SK-N-SH (cell line): ENCODE measurements around the gene DOCK4. TPM values are rescaled to one million over a fixed set of nuclear protein-coding genes. Genes with fewer than 3 reads are reported as not detected.

Source experiments
- CTCF ChIA-PET: fragments of 300-600, 350-600 bp; formaldehyde crosslinking; extraction: SDS; loops from one replicate; lab custom pipeline; 2021; lab: Yijun Ruan, JAX
- POLR2A ChIA-PET: fragments of 350-600 bp; sonication (Branson Sonifier 250); formaldehyde crosslinking; extraction: SDS; loops from one replicate; lab custom pipeline; 2020; ENCODE audit warnings: antibody characterized with exemption, inconsistent platforms; lab: Yijun Ruan, JAX
- DNase-seq: peaks from one replicate; pipeline ENCODE4 v3.0.0; 2012
- H2AFZ ChIP-seq: fragments of 200-600 bp; sonication (generic); 2 replicates; pipeline ENCODE4 v1.8.1; 2016; ENCODE audit warnings: antibody characterized with exemption, mild to moderate bottlenecking, low read depth
- H3F3A ChIP-seq: fragments of 200-600 bp; sonication (generic); replicated peaks from 2 replicates; pipeline ENCODE3; 2016; ENCODE audit warnings: antibody characterized with exemption, mild to moderate bottlenecking; ENCODE audit not compliant: insufficient read depth
- H3K27ac ChIP-seq, 2 experiments: fragments of 200-500 bp in 1 of 2; fragments of 200-600 bp in 1 of 2; sonication (Bioruptor generic) in 1 of 2; sonication (generic), shearing (Covaris generic) in 1 of 2; 2 replicates each; pipeline versions ENCODE4 v1.5.1 to v1.6.1; 2014 to 2016; ENCODE audit warnings: low read depth in 2 of 2, inconsistent platforms in 1 of 2, low read length in 1 of 2, mild to moderate bottlenecking in 1 of 2, mixed read lengths in 1 of 2
- H3K27me3 ChIP-seq: fragments of 200-600 bp; sonication (generic), shearing (Covaris generic); 2 replicates; pipeline ENCODE4 v1.6.1; 2016; ENCODE audit warnings: mixed run types; ENCODE audit not compliant: insufficient read depth
- H3K36me3 ChIP-seq, 2 experiments: fragments of 200-500 bp in 1 of 2; fragments of 200-600 bp in 1 of 2; sonication (Bioruptor generic) in 1 of 2; sonication (generic) in 1 of 2; replicated peaks in 1 of 2; 2 replicates each; pipeline versions ENCODE3 to v1.5.1; 2014 to 2016; ENCODE audit warnings: low read length in 1 of 2, mild to moderate bottlenecking in 1 of 2; ENCODE audit not compliant: insufficient read depth in 2 of 2, control insufficient read depth in 1 of 2
- H3K4me1 ChIP-seq, 2 experiments: fragments of 200-500 bp in 1 of 2; fragments of 200-600 bp in 1 of 2; sonication (Bioruptor generic) in 1 of 2; sonication (generic), shearing (Covaris generic) in 1 of 2; 2 replicates each; pipeline versions ENCODE4 v1.5.1 to v1.6.1; 2014 to 2016; ENCODE audit warnings: low read depth in 1 of 2, low read length in 1 of 2, mixed run types in 1 of 2; ENCODE audit not compliant: insufficient read depth in 2 of 2, control insufficient read depth in 1 of 2
- H3K4me2 ChIP-seq: fragments of 200-600 bp; sonication (generic), shearing (Covaris generic); 2 replicates; pipeline ENCODE4 v1.6.1; 2017; ENCODE audit warnings: mixed run types
- H3K4me3 ChIP-seq, 2 experiments: fragments of 200-500 bp in 1 of 2; fragments of 200-600 bp in 1 of 2; sonication (Bioruptor generic) in 1 of 2; sonication (generic), shearing (Covaris generic) in 1 of 2; 2 replicates each; pipeline versions ENCODE4 v1.5.1 to v1.8.1; 2014 to 2016; ENCODE audit warnings: low read depth in 2 of 2, inconsistent platforms in 1 of 2, low read length in 1 of 2, mild to moderate bottlenecking in 1 of 2, mixed read lengths in 1 of 2, moderate library complexity in 1 of 2
- H3K79me2 ChIP-seq: fragments of 200-600 bp; sonication (generic); 2 replicates; pipeline ENCODE4 v1.8.1; 2017; ENCODE audit warnings: mild to moderate bottlenecking; ENCODE audit not compliant: insufficient read depth
- H3K9ac ChIP-seq: fragments of 200-600 bp; sonication (generic); 2 replicates; pipeline ENCODE4 v1.6.1; 2017; ENCODE audit warnings: mixed run types
- H3K9me2 ChIP-seq: fragments of 200-600 bp; sonication (generic); 2 replicates; pipeline ENCODE4 v1.6.1; 2017; ENCODE audit warnings: mixed run types
- H3K9me3 ChIP-seq: fragments of 200-600 bp; sonication (generic); 2 replicates; pipeline ENCODE4 v1.6.1; 2017; ENCODE audit warnings: mixed run types, mild to moderate bottlenecking, moderate library complexity
- H4K20me1 ChIP-seq: fragments of 200-600 bp; sonication (generic); 2 replicates; pipeline ENCODE4 v1.6.1; 2017; ENCODE audit warnings: mild to moderate bottlenecking, mixed run types; ENCODE audit not compliant: insufficient read depth
- CHD2 ChIP-seq: fragments of 150-350 bp; IDR thresholded peaks from 2 replicates; pipeline ENCODE4 v1.6.1; 2018; ENCODE audit warnings: low read length; ENCODE audit not compliant: partially characterized antibody
- FOXJ3 ChIP-seq: sonication (generic); formaldehyde crosslinking; IDR thresholded peaks from 2 replicates; pipeline ENCODE4 v1.5.1; 2020; ENCODE audit warnings: mild to moderate bottlenecking, missing genetic modification reagents
- FOXM1 ChIP-seq: IDR thresholded peaks from 2 replicates; pipeline ENCODE4 v1.4.0; 2012; ENCODE audit warnings: low read depth, mild to moderate bottlenecking
- GATA2 ChIP-seq: sonication (generic); formaldehyde crosslinking; IDR thresholded peaks from 2 replicates; pipeline ENCODE4 v1.5.0; 2020; ENCODE audit warnings: mild to moderate bottlenecking, missing genetic modification reagents
- JUND ChIP-seq: IDR thresholded peaks from 2 replicates; pipeline ENCODE4 v1.4.0; 2012
- MAX ChIP-seq: IDR thresholded peaks from 2 replicates; pipeline ENCODE4 v1.4.0; 2012; ENCODE audit warnings: low read depth
- MEF2A ChIP-seq: IDR thresholded peaks from 2 replicates; pipeline ENCODE4 v1.4.0; 2012; ENCODE audit warnings: low read depth, borderline replicate concordance
- MXI1 ChIP-seq: IDR thresholded peaks from 2 replicates; pipeline ENCODE4 v1.6.1; 2012; ENCODE audit warnings: mild to moderate bottlenecking, low read depth, low read length, improper control_type of control experiment
- NFIC ChIP-seq: IDR thresholded peaks from 2 replicates; pipeline ENCODE4 v1.4.0; 2012; ENCODE audit warnings: borderline replicate concordance
- NRF1 ChIP-seq: IDR thresholded peaks from 2 replicates; pipeline ENCODE4 v1.6.1; 2012; ENCODE audit warnings: low read depth, mild to moderate bottlenecking, low read length
- PBX3 ChIP-seq: IDR thresholded peaks from 2 replicates; pipeline ENCODE4; 2012
- TCF12 ChIP-seq: IDR thresholded peaks from 2 replicates; pipeline ENCODE4 v1.4.0; 2012
- TEAD4 ChIP-seq: IDR thresholded peaks from 2 replicates; pipeline ENCODE4 v1.4.0; 2012; ENCODE audit warnings: mild to moderate bottlenecking, borderline replicate concordance; ENCODE audit not compliant: insufficient read depth
- YY1 ChIP-seq: IDR thresholded peaks from 2 replicates; pipeline ENCODE4 v1.4.0; 2012; ENCODE audit warnings: low read depth, mild to moderate bottlenecking
- WGBS: methylation state at CpG from one replicate; pipeline ENCODE4 v1.1.6; 2017; ENCODE audit warnings: low lambda C conversion rate; 5-methylcytosine and 5-hydroxymethylcytosine counted together
- polyA plus RNA-seq, 3 experiments: library from polyadenylated mRNA; depleted of rRNA; stranded (reverse); fragments of >200 nt; gene quantifications; 2 replicates each; pipeline ENCODE4 v1.2.3, GENCODE V29; 2012
- TF ChIP-seq, protein P1 (sequence below): fragments of 150-350 bp; IDR thresholded peaks from 2 replicates; pipeline ENCODE4 v1.6.1; 2016; ENCODE audit warnings: mild to moderate bottlenecking, low read depth, low read length
- TF ChIP-seq, protein P2 (sequence below): IDR thresholded peaks from 2 replicates; pipeline ENCODE4 v1.4.0; 2012; ENCODE audit warnings: low read depth, borderline replicate concordance
- TF ChIP-seq, protein P3 (sequence below): fragments of 150-350 bp; IDR thresholded peaks from 2 replicates; pipeline ENCODE4 v1.6.1; 2017; ENCODE audit warnings: antibody characterized with exemption, low read length, low read depth, borderline replicate concordance

Gene DOCK4
- polyA plus RNA-seq, 1 of the 3 experiments (the other 2 are of a cell fraction): 8.5 TPM

GRCh38 chr7:111864291-111864976 is 341.8 kb downstream of the DOCK4 start:
- Histone ChIP-seq H3K4me3 (no peak overlapping the region), H3K9ac (no peak overlapping the region), H4K20me1 (no peaks in the 10 kb centered on the region), H3F3A (no peaks in the 10 kb centered on the region), H2AFZ (no peak overlapping the region), H3K4me1 (peaks cover 0 to 2% of the 10 kb centered on the region in 2 experiments; a peak in 1 of 4 replicates), H3K27ac (no peak overlapping the region), H3K27me3 (no peaks in the 10 kb centered on the region), H3K9me3 (no peaks in the 10 kb centered on the region), H3K9me2 (no peaks in the 10 kb centered on the region), H3K4me2 (no peak overlapping the region), H3K36me3 (peaks cover 0 to 26% of the 10 kb centered on the region in 2 experiments), H3K79me2 (no peaks in the 10 kb centered on the region)
- CTCF ChIA-PET: interaction anchor here (0.6 to 11.2 kb wide), 9 partner anchors 9 to 1295 kb away, joined by 3 to 120 read pairs (median 3); no protein-coding TSS in a partner anchor
- DNase-seq: no peak
- WGBS: 88% methylated on average over 8 of the region's 8 CpGs
- TF ChIP-seq GATA2: no peak
- TF ChIP-seq FOXM1: no peak
- no peak for TF ChIP-seq MXI1
- TF ChIP-seq CHD2: no peak
- TF ChIP-seq YY1: no peak
- TF ChIP-seq, protein P1, sequence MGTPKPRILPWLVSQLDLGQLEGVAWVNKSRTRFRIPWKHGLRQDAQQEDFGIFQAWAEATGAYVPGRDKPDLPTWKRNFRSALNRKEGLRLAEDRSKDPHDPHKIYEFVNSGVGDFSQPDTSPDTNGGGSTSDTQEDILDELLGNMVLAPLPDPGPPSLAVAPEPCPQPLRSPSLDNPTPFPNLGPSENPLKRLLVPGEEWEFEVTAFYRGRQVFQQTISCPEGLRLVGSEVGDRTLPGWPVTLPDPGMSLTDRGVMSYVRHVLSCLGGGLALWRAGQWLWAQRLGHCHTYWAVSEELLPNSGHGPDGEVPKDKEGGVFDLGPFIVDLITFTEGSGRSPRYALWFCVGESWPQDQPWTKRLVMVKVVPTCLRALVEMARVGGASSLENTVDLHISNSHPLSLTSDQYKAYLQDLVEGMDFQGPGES: no peak
- TF ChIP-seq TEAD4: no peak
- POLR2A ChIA-PET: no interaction called here

- Histone ChIP-seq H3K4me2 (no peak overlapping the region), H3K36me3 (peaks cover 0 to 22% of the 10 kb centered on the region in 2 experiments), H3K9me2 (no peaks in the 10 kb centered on the region), H3K4me1 (no peaks in the 10 kb centered on the region; a peak in 1 of 4 replicates), H3K27me3 (no peaks in the 10 kb centered on the region), H3K9ac (no peak overlapping the region), H3K4me3 (no peak overlapping the region), H3K27ac (no peak overlapping the region), H3K9me3 (no peaks in the 10 kb centered on the region), H3F3A (no peaks in the 10 kb centered on the region), H2AFZ (no peak overlapping the region), H3K79me2 (no peaks in the 10 kb centered on the region), H4K20me1 (no peaks in the 10 kb centered on the region)
- WGBS: 90% methylated on average over 7 of the region's 7 CpGs
- ChIA-PET CTCF (interaction anchor here (1.2 to 11.2 kb wide), 3 partner anchors 8 to 122 kb away, joined by 3 to 120 read pairs (median 36); no protein-coding TSS in a partner anchor), POLR2A (no interaction called here)
- no peak for TF ChIP-seq TCF12
- TF ChIP-seq JUND: no peak
- no peak for TF ChIP-seq CHD2
- no peak for TF ChIP-seq NRF1
- TF ChIP-seq MEF2A: no peak
- TF ChIP-seq FOXJ3: no peak
- TF ChIP-seq, protein P2, sequence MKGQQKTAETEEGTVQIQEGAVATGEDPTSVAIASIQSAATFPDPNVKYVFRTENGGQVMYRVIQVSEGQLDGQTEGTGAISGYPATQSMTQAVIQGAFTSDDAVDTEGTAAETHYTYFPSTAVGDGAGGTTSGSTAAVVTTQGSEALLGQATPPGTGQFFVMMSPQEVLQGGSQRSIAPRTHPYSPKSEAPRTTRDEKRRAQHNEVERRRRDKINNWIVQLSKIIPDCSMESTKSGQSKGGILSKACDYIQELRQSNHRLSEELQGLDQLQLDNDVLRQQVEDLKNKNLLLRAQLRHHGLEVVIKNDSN: no peak
- TF ChIP-seq, protein P3, sequence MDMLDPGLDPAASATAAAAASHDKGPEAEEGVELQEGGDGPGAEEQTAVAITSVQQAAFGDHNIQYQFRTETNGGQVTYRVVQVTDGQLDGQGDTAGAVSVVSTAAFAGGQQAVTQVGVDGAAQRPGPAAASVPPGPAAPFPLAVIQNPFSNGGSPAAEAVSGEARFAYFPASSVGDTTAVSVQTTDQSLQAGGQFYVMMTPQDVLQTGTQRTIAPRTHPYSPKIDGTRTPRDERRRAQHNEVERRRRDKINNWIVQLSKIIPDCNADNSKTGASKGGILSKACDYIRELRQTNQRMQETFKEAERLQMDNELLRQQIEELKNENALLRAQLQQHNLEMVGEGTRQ: no peak
- no peak for TF ChIP-seq GATA2
- TF ChIP-seq MAX: no peak
- TF ChIP-seq PBX3: no peak
- TF ChIP-seq NFIC: no peak
- TF ChIP-seq YY1: no peak
- TF ChIP-seq, protein P1: no peak
- no peak for DNase-seq
These were observed 342.9 kb downstream of the DOCK4 start for GRCh38 chr7:111863269-111863668.
